ENCODE results near the gene KRTAP5-11.
A peak's percentile ranks its signal among the peaks of the same experiment; 100 is the strongest.
"Not testable (repeated sequence)": the region's sequence is repeated elsewhere in the genome, so short reads cannot be mapped to it uniquely, and the experiment has no call there.

The KRTAP5-11 gene

DNA sequence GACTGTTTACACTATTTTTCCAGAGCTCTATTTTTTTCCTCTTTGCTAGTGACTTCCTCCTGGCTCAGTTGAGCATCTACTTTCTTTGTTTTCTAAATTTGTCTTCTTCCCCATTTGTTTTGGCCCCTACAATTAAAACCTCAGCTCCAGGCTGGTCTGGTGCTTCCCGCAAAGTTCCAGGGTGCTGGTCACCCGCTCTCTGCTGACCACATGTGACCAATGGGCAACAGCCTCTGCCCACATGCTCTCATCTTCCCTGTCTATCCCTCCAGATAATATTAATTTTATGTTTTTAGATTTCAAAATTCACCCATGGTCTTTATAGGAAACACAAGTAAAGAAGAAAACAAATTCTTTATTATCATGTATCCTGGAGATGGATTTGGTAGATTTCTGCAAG lies 294 bp upstream of the KRTAP5-11 start:
- H2AFZ ChIP-seq (ENCODE audit: low read length); H3K9ac ChIP-seq (ENCODE audit: low read length); H3K27ac ChIP-seq (ENCODE audit: low read depth, low read length, poor library complexity, severe bottlenecking); H3F3A ChIP-seq (ENCODE audit: insufficient read depth, low read length); H3K36me3 ChIP-seq (ENCODE audit: insufficient read depth, low read length); H3K4me1 ChIP-seq (ENCODE audit: insufficient read depth, low read length, severe bottlenecking); H4K20me1 ChIP-seq (ENCODE audit: insufficient read depth, low read length); H3K4me3 ChIP-seq (ENCODE audit: low read depth, low read length, poor library complexity, severe bottlenecking); H3K79me2 ChIP-seq (ENCODE audit: insufficient read depth, low read length); H3K27me3 ChIP-seq (ENCODE audit: insufficient read depth, low read length); H3K9me2 ChIP-seq (ENCODE audit: low read depth, low read length); H3K4me2 ChIP-seq (ENCODE audit: low read length); H3K9me3 ChIP-seq (ENCODE audit: low read length): not testable (repeated sequence)

DNA sequence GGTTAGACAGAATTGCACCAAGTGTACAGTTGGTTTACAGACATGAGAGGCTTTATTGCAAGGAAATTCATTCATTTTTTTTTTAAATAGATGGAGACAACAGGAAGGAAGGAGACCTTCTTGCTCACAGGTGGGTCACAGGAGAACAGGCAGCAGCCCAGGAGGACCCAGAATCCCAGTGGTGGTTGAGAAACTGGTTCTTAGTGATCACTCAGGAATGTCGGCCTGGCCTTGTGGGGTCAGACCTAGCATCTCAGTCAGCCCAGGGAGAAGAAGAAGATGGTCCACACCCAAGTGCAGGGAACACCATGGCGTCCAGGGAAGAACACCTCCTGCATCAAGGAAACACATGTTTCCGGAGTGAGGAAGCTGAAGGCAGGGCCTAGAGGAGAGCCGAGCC lies 849 bp downstream of the KRTAP5-11 start:
- Histone ChIP-seq H3K4me3 (ENCODE audit: low read depth, low read length, poor library complexity, severe bottlenecking) (no peak overlapping the region), H3K4me2 (ENCODE audit: low read length) (no peak overlapping the region), H4K20me1 (ENCODE audit: insufficient read depth, low read length) (no peaks in the 10 kb centered on the region), H3K4me1 (ENCODE audit: insufficient read depth, low read length, severe bottlenecking) (no peaks in the 10 kb centered on the region), H3K27me3 (ENCODE audit: insufficient read depth, low read length) (no peaks in the 10 kb centered on the region), H3K9me3 (ENCODE audit: low read length) (no peaks in the 10 kb centered on the region), H3K9ac (ENCODE audit: low read length) (no peak overlapping the region), H3K36me3 (ENCODE audit: insufficient read depth, low read length) (no peaks in the 10 kb centered on the region), H3K9me2 (ENCODE audit: low read depth, low read length) (no peaks in the 10 kb centered on the region), H3K27ac (ENCODE audit: low read depth, low read length, poor library complexity, severe bottlenecking) (no peak overlapping the region), H3F3A (ENCODE audit: insufficient read depth, low read length) (no peaks in the 10 kb centered on the region), H3K79me2 (ENCODE audit: insufficient read depth, low read length) (no peaks in the 10 kb centered on the region), H2AFZ (ENCODE audit: low read length) (no peak overlapping the region)
- TF ChIP-seq EZH2 (IDR thresholded peaks at IDR 0.05; ENCODE audit: borderline replicate concordance, low read length), result no peak
- TF ChIP-seq, protein P1, sequence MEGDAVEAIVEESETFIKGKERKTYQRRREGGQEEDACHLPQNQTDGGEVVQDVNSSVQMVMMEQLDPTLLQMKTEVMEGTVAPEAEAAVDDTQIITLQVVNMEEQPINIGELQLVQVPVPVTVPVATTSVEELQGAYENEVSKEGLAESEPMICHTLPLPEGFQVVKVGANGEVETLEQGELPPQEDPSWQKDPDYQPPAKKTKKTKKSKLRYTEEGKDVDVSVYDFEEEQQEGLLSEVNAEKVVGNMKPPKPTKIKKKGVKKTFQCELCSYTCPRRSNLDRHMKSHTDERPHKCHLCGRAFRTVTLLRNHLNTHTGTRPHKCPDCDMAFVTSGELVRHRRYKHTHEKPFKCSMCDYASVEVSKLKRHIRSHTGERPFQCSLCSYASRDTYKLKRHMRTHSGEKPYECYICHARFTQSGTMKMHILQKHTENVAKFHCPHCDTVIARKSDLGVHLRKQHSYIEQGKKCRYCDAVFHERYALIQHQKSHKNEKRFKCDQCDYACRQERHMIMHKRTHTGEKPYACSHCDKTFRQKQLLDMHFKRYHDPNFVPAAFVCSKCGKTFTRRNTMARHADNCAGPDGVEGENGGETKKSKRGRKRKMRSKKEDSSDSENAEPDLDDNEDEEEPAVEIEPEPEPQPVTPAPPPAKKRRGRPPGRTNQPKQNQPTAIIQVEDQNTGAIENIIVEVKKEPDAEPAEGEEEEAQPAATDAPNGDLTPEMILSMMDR (IDR thresholded peaks at IDR 0.05; ENCODE audit: low read length), result no peak

DNA sequence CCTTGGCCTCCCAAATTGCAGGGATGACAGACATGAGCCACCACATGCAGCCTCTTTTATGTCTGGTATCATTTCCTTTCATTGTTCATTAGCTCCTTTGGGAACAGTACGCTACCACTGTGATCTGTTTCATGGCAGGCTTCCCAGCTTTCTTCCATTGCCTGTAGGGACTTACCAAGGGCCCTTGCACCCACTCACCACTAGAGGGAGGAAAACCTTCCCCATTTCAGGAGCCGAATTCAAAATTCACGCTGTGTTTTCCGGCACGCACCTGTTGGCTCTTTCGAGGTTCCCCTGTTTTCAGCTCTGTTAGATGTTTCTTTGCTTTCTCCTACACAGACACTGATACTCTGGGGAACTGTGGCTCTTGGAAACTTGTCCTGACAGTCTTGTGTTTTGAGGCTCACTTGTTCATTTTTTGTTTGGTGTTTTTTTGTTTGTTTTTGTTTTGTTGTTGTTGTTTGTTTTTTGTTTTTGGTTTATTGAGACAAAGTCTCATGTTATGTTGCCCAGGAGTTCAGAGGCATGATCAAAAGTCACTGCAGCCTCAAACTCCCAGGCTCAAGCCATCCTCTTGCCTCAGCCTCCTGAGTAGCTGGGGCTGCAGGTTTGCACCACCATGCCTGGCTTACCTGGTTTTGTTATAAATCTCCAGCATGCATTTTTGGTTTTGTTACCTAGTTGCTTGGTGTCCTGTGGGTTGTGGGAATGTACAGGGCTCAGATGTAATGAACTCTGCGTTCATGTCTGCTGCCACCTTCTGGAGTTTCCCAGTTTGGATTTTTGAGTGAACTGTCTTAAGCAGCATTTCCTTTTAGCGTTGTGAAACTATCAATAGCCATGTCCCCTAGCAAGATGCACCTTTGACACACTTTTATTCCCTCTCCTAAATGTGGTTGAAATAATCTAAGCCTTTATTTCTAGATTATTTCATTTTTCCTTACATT lies 2.3 kb downstream of the KRTAP5-11 start:
- H3F3A ChIP-seq (ENCODE audit: insufficient read depth, low read length), result no peaks in the 10 kb centered on the region
- H2AFZ ChIP-seq (ENCODE audit: low read length), result no peak overlapping the region
- TF ChIP-seq EZH2 (IDR thresholded peaks at IDR 0.05; ENCODE audit: borderline replicate concordance, low read length), result no peak
- TF ChIP-seq, protein P1 (IDR thresholded peaks at IDR 0.05; ENCODE audit: low read length), result peak; percentile 54; the same call in 1 of the 2 replicates
- H4K20me1 ChIP-seq (ENCODE audit: insufficient read depth, low read length), result no peaks in the 10 kb centered on the region
- H3K79me2 ChIP-seq (ENCODE audit: insufficient read depth, low read length), result no peaks in the 10 kb centered on the region
- H3K9ac ChIP-seq (ENCODE audit: low read length), result no peak overlapping the region
- no peaks in the 10 kb centered on the region for H3K27me3 ChIP-seq (ENCODE audit: insufficient read depth, low read length)
- H3K4me3 ChIP-seq (ENCODE audit: low read depth, low read length, poor library complexity, severe bottlenecking), result no peak overlapping the region
- no peak overlapping the region for H3K4me2 ChIP-seq (ENCODE audit: low read length)
- H3K4me1 ChIP-seq (ENCODE audit: insufficient read depth, low read length, severe bottlenecking), result no peaks in the 10 kb centered on the region
- H3K9me3 ChIP-seq (ENCODE audit: low read length), result no peaks in the 10 kb centered on the region
- H3K27ac ChIP-seq (ENCODE audit: low read depth, low read length, poor library complexity, severe bottlenecking), result no peak overlapping the region
- H3K9me2 ChIP-seq (ENCODE audit: low read depth, low read length), result no peaks in the 10 kb centered on the region
- no peaks in the 10 kb centered on the region for H3K36me3 ChIP-seq (ENCODE audit: insufficient read depth, low read length)

DNA sequence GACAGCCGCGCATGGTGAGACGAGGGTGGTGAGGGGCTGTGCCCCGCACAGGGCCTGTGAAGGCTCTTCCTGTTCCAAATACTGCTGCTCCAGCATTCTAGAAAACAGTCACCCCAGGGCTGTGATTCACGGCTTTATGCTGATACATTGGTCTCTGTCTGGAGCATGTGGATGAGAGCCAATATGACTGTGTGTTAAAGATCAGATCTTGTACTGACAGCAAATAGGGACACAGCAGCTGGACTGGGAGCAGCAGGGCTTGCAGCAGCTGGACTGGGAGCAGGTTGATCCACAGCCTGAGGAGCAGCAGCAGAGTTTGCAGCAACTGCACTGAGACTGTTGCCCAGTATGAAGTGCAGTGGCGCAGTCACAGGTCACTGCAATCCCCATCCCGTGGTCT lies 3.2 kb downstream of the KRTAP5-11 start:
- H3K9me2 ChIP-seq (ENCODE audit: low read depth, low read length); H4K20me1 ChIP-seq (ENCODE audit: insufficient read depth, low read length); H3K9me3 ChIP-seq (ENCODE audit: low read length); H2AFZ ChIP-seq (ENCODE audit: low read length); H3K4me2 ChIP-seq (ENCODE audit: low read length); H3K27me3 ChIP-seq (ENCODE audit: insufficient read depth, low read length); H3K9ac ChIP-seq (ENCODE audit: low read length); H3K79me2 ChIP-seq (ENCODE audit: insufficient read depth, low read length); H3K4me3 ChIP-seq (ENCODE audit: low read depth, low read length, poor library complexity, severe bottlenecking); H3K4me1 ChIP-seq (ENCODE audit: insufficient read depth, low read length, severe bottlenecking); H3K27ac ChIP-seq (ENCODE audit: low read depth, low read length, poor library complexity, severe bottlenecking); H3F3A ChIP-seq (ENCODE audit: insufficient read depth, low read length); H3K36me3 ChIP-seq (ENCODE audit: insufficient read depth, low read length): not testable (repeated sequence)
